ENCODE measurements around the gene HS3ST4. TPM values are rescaled to one million over a fixed set of nuclear protein-coding genes. Genes with fewer than 3 reads are reported as not detected.

HS3ST4 gene
- total and polyA plus RNA-seq, 10 of the 15 experiments (the other 5 are each of a cell fraction or from before 2014, with no cell fraction given) = 0.05 TPM; not detected in 9

DNA sequence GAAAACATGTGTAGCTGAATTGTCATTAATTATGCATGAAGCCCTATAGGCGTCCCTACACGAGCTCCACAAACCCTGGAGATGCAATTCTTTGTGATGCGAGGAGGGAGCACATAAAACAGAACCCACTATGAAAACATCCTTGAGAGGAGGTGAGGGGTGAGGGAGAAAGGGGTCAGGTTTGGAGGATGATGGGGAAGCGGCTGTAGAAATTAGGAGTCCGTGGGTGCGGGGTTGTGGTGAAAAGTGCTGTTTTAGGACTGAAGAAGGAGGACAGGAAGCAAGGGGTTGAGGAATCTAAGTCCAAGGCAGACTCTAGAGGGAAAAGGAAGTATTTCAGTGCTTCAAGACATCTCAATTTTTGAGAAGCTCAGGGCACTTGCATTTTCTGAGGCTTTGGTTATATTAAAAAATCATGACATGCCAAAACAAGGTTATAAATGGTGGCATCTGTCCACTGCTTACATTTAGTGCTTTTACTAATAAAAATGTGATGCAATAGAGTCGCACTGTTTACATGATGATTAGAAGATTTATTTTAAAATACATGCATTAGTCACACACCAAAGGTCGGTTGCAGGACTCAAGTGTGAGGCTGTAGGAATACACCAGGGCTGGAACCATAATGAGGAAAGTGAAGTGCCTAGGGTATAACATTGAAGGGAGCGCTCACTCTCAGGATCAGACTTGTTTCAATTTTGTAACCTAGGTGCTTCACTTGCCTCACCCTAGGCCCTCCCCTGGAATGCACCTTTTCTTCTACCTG lies 379.5 kb downstream of the HS3ST4 start:
- no peak overlapping the region for H2AFZ ChIP-seq (ENCODE audit: control insufficient read depth, low read depth, low read length)
- H3K27ac ChIP-seq (ENCODE audit: control insufficient read depth, insufficient read depth) = no peak overlapping the region
- CTCF ChIA-PET = no interaction called here
- ATAC-seq (no peak), FAIRE-seq (no peak), DNase-seq (ENCODE audit: low read depth, low spot score) (no peak)
- no peaks in the 10 kb centered on the region for H4K20me1 ChIP-seq (ENCODE audit: control insufficient read depth, insufficient read depth)
- in situ Hi-C loops (cut with MboI) (no loop called here), intact Hi-C loops (cut with micrococcal nuclease; ENCODE audit: unreplicated experiment) (no loop called here)
- H3K36me3 ChIP-seq (ENCODE audit: control insufficient read depth in 2 of 2, insufficient read depth in 2 of 2, low read length in 1 of 2) = no peaks in the 10 kb centered on the region
- no peaks in the 10 kb centered on the region for H3K9me3 ChIP-seq (replicated peaks; ENCODE audit: control insufficient read depth, insufficient read depth, low read length)
- no peak overlapping the region for H3K9ac ChIP-seq (ENCODE audit: control insufficient read depth, insufficient read depth, low read length)
- RAD21 ChIA-PET (ENCODE audit: unreplicated experiment) = no interaction called here
- no peak overlapping the region for H3K4me3 ChIP-seq
- no peaks in the 10 kb centered on the region for H3K4me1 ChIP-seq (ENCODE audit: control insufficient read depth, insufficient read depth, low read length)
- 35% methylated on average over 9 of the region's 9 CpGs for WGBS (ENCODE audit: insufficient coverage, insufficient replicate concordance, low lambda C conversion rate, missing lambda C conversion rate)
- no peaks in the 10 kb centered on the region for H3K79me2 ChIP-seq (ENCODE audit: control insufficient read depth, insufficient read depth, low read length)
- POLR2A ChIA-PET = no interaction called here
- no peaks in the 10 kb centered on the region for H3K27me3 ChIP-seq (replicated peaks in 1 of 2; ENCODE audit: control insufficient read depth in 2 of 2, insufficient read depth in 2 of 2, low read length in 1 of 2)
- SMC1A ChIA-PET (ENCODE audit: uncharacterized antibody, unreplicated experiment) = no interaction called here
- no TSS peak for BruUV-seq (replicated peaks)
- TF ChIP-seq ZNF207 (IDR thresholded peaks at IDR 0.05; ENCODE audit: borderline replicate concordance) (no peak), BMI1 (IDR thresholded peaks at IDR 0.05; ENCODE audit: borderline replicate concordance) (no peak), CBFB (IDR thresholded peaks at IDR 0.05; ENCODE audit: low read depth) (no peak)
- TF ChIP-seq, protein P1, sequence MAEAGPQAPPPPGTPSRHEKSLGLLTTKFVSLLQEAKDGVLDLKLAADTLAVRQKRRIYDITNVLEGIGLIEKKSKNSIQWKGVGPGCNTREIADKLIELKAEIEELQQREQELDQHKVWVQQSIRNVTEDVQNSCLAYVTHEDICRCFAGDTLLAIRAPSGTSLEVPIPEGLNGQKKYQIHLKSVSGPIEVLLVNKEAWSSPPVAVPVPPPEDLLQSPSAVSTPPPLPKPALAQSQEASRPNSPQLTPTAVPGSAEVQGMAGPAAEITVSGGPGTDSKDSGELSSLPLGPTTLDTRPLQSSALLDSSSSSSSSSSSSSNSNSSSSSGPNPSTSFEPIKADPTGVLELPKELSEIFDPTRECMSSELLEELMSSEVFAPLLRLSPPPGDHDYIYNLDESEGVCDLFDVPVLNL (IDR thresholded peaks at IDR 0.05; ENCODE audit: low read depth, low read length) = no peak
- H3K4me2 ChIP-seq (ENCODE audit: control insufficient read depth, insufficient read depth) = no peak overlapping the region

DNA sequence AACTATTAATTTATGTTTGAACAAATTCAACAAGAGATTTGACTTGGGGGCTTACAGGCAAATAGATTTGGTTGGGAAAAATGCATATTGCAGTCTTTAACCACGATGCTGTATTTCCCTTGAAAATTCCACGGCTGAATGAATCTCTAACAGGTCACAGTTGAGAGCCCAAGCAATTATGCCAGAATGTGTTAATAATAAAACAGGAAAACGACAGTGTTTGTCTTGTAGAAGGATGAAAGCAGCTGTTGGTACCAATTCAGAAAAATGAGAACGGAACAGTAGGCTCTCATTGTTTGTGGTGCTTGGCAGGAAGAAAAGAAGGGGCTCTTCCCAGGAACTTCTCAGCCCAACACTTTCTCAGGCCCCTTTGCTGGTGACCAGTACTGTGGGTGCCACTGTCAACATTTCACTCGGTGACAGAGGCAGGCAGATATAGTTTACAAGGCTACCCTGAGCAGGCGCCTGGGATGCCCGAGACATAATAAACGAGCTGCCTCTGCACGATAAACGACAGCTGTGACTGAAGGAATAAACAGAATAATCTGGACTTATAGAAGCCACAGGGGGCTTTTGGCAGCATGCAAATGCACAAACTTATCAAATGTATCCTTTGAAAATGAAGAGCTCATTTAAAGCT lies 387.1 kb downstream of the HS3ST4 start:
- no peaks in the 10 kb centered on the region for H4K20me1 ChIP-seq (ENCODE audit: control insufficient read depth, insufficient read depth)
- H3K9me3 ChIP-seq (replicated peaks; ENCODE audit: control insufficient read depth, insufficient read depth, low read length) = no peaks in the 10 kb centered on the region
- H3K27ac ChIP-seq (ENCODE audit: control insufficient read depth, insufficient read depth) = no peak overlapping the region
- no peaks in the 10 kb centered on the region for H3K36me3 ChIP-seq (ENCODE audit: control insufficient read depth in 2 of 2, insufficient read depth in 2 of 2, low read length in 1 of 2)
- POLR2A ChIA-PET = no interaction called here
- CTCF ChIA-PET = no interaction called here
- intact Hi-C loops (cut with micrococcal nuclease; ENCODE audit: unreplicated experiment) = no loop called here
- H3K27me3 ChIP-seq (replicated peaks in 1 of 2; ENCODE audit: control insufficient read depth in 2 of 2, insufficient read depth in 2 of 2, low read length in 1 of 2) = no peaks in the 10 kb centered on the region
- SMC1A ChIA-PET (ENCODE audit: uncharacterized antibody, unreplicated experiment) = no interaction called here
- no TSS peak for BruUV-seq (replicated peaks)
- RAD21 ChIA-PET (ENCODE audit: unreplicated experiment) = no interaction called here
- H2AFZ ChIP-seq (ENCODE audit: control insufficient read depth, low read depth, low read length) = no peak overlapping the region
- H3K4me3 ChIP-seq = no peak overlapping the region
- in situ Hi-C loops (cut with MboI) = no loop called here
- WGBS (ENCODE audit: insufficient coverage, insufficient replicate concordance, low lambda C conversion rate, missing lambda C conversion rate) = 13% methylated on average over 10 of the region's 10 CpGs
- DNase-seq (ENCODE audit: low read depth, low spot score) = no peak
- ATAC-seq = no peak
- no peak overlapping the region for H3K4me2 ChIP-seq (ENCODE audit: control insufficient read depth, insufficient read depth)
- H3K4me1 ChIP-seq (ENCODE audit: control insufficient read depth, insufficient read depth, low read length) = no peaks in the 10 kb centered on the region
- H3K9ac ChIP-seq (ENCODE audit: control insufficient read depth, insufficient read depth, low read length) = no peak overlapping the region
- H3K79me2 ChIP-seq (ENCODE audit: control insufficient read depth, insufficient read depth, low read length) = no peaks in the 10 kb centered on the region
- no peak for FAIRE-seq
- no peak for TF ChIP-seq STAT1 (conservative IDR thresholded peaks at IDR 0.05)
- no peak for TF ChIP-seq SMAD1 (IDR thresholded peaks at IDR 0.05; ENCODE audit: low read depth, partially characterized antibody)
- no peak for TF ChIP-seq ZNF274 (IDR thresholded peaks at IDR 0.05; ENCODE audit: insufficient read depth, insufficient read length)
- TF ChIP-seq CHD1 (IDR thresholded peaks at IDR 0.05; ENCODE audit: low read depth, low read length) = no peak
- no peak for TF ChIP-seq HSF1 (IDR thresholded peaks at IDR 0.05; ENCODE audit: low read depth, low read length)
- TF ChIP-seq ZNF622 (IDR thresholded peaks at IDR 0.05) = no peak
- no peak for TF ChIP-seq HDAC2 (IDR thresholded peaks at IDR 0.05)

Data from GM12878 (cell line).